ENCODE results near the gene UNK. TPM values are rescaled to one million over a fixed set of nuclear protein-coding genes. Genes with fewer than 3 reads are reported as not detected.

UNK gene
- total RNA-seq, 2 donors from 2014 or later, result 31.0 to 51.7 TPM

DNA sequence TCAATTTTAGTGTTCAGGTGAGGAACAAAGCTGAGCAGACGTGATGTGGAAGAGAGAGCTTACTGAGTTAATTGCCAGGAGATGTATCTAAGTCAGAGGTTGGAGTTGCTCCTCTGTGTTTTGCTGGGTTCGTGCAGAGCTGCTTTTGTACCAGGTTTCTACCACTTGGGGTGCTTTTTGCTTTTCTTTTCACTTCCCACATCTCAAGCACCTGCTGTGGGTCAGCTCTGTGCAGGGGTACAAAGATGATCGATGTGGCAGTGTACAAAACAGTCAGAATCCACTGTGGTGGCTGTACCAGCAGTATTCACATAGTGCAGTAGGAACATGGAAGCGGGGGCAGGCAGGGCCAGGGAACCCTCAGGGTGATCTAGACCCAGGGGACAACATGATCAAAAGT is 14.8 kb downstream of the UNK start:
- DNase-seq (ENCODE audit: low spot score) (no peak), ATAC-seq (ENCODE audit: insufficient number of reproducible peaks, low FRiP score, low read depth) (no peak)
- H3K36me3 ChIP-seq, result peaks cover 12% of the 10 kb centered on the region
- H3K4me3 ChIP-seq, result no peak overlapping the region
- H3K27me3 ChIP-seq (replicated peaks; ENCODE audit: insufficient read depth), result no peaks in the 10 kb centered on the region
- TF ChIP-seq, protein P1, sequence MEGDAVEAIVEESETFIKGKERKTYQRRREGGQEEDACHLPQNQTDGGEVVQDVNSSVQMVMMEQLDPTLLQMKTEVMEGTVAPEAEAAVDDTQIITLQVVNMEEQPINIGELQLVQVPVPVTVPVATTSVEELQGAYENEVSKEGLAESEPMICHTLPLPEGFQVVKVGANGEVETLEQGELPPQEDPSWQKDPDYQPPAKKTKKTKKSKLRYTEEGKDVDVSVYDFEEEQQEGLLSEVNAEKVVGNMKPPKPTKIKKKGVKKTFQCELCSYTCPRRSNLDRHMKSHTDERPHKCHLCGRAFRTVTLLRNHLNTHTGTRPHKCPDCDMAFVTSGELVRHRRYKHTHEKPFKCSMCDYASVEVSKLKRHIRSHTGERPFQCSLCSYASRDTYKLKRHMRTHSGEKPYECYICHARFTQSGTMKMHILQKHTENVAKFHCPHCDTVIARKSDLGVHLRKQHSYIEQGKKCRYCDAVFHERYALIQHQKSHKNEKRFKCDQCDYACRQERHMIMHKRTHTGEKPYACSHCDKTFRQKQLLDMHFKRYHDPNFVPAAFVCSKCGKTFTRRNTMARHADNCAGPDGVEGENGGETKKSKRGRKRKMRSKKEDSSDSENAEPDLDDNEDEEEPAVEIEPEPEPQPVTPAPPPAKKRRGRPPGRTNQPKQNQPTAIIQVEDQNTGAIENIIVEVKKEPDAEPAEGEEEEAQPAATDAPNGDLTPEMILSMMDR (IDR thresholded peaks at IDR 0.05), result no peak
- no peak overlapping the region for H3K27ac ChIP-seq
- no peaks in the 10 kb centered on the region for H3K9me3 ChIP-seq
- H3K4me1 ChIP-seq (ENCODE audit: control insufficient read depth in 1 of 2, low read depth in 2 of 2), result no peaks in the 10 kb centered on the region

DNA sequence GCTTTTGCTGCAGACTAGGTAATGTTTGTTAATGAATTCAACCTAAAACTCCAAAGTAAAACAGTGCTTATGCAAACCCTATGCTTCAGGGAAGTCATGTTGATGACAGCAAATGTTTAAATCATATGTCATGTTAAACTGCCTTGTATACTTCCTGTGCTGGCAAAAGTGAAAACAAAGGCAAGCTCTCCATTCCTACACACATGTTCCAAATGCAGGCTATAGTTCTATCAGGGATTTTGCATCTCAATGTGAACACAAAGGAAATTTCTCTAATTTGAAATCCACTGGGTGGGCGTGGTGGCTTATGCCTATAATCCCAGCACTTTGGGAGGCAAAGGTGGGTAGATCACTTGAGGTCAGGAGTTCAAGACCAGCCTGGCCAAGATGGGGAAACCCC is 19.3 kb downstream of the UNK start:
- H3K9me3 ChIP-seq, result no peaks in the 10 kb centered on the region
- no peak overlapping the region for H3K4me3 ChIP-seq
- peaks cover 5 to 13% of the 10 kb centered on the region in 2 donors for H3K4me1 ChIP-seq (ENCODE audit: control insufficient read depth in 1 of 2, low read depth in 2 of 2)
- ATAC-seq (ENCODE audit: insufficient number of reproducible peaks, low FRiP score, low read depth) (no peak), DNase-seq (ENCODE audit: low spot score) (no peak)
- H3K36me3 ChIP-seq, result peaks cover 5% of the 10 kb centered on the region
- TF ChIP-seq, protein P1 (IDR thresholded peaks at IDR 0.05), result no peak
- H3K27me3 ChIP-seq (replicated peaks; ENCODE audit: insufficient read depth), result no peaks in the 10 kb centered on the region
- H3K27ac ChIP-seq, result no peak overlapping the region

DNA sequence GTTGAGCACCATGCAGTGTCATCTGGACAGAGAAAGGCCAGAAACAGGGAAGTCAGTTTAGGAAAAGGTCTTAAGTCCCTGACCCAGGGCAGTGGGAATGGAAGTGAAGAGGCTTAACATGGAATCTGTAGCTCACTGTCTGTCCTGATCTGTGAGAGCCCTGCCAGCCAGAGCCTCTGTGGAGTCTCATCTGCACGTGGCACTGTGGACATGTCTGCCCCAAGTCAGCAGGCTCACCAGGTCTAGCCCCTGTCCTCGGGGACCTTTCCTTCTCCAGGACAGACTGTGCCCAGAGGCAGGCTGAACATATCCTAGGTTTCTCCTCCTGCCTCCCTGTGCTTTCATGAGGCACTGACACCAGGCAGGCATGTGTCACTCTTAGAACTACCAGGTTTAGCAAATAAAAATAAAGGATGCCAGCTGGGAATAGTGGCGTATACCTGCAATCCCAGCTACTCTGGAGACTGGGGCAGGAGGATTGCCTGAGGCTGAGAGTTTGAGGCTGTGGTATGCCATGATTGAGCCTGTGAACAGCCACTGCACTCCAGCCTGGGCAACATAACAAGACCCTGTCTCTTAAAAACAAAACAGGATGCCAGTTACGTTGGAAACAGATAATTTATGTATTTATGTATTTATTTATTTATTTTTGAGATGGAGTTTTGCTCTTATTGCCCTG is 22.4 kb downstream of the UNK start:
- ATAC-seq (ENCODE audit: insufficient number of reproducible peaks, low FRiP score, low read depth), result no peak
- Histone ChIP-seq H3K27ac (no peak overlapping the region), H3K4me3 (no peak overlapping the region), H3K27me3 (replicated peaks; ENCODE audit: insufficient read depth) (no peaks in the 10 kb centered on the region), H3K4me1 (ENCODE audit: control insufficient read depth in 1 of 2, low read depth in 2 of 2) (peaks cover 9 to 13% of the 10 kb centered on the region in 2 donors), H3K36me3 (peaks cover 18% of the 10 kb centered on the region), H3K9me3 (no peaks in the 10 kb centered on the region)
- TF ChIP-seq, protein P1 (IDR thresholded peaks at IDR 0.05), result no peak
- DNase-seq (ENCODE audit: low spot score), result no peak

DNA sequence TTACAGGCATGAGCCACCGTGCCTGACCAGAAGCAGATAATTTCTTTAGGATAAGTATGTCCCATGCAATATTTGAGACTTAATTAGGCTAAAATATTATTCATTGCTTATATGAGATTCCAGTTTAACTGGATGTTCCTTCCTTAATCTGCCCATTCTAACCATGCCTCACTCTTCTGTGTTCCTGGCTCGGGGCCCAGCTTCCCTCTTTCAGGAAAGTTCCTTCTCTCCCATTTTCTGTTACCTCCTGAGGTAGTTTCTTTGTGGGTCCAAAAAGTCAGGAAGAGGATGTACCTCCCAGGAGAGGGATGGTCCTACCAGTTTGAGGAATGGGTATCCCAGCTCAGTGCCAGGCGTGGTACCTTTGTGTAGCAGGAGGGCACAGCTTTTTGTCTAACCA is 23.3 kb downstream of the UNK start:
- Histone ChIP-seq H3K27ac (peak overlapping the region in 1 of 2 donors; percentile 70), H3K9me3 (no peaks in the 10 kb centered on the region), H3K27me3 (replicated peaks; ENCODE audit: insufficient read depth) (no peaks in the 10 kb centered on the region), H3K4me3 (no peak overlapping the region), H3K36me3 (peaks cover 27% of the 10 kb centered on the region), H3K4me1 (ENCODE audit: control insufficient read depth in 1 of 2, low read depth in 2 of 2) (peaks cover 9 to 13% of the 10 kb centered on the region in 2 donors)
- ATAC-seq (ENCODE audit: insufficient number of reproducible peaks, low FRiP score, low read depth) (no peak), DNase-seq (ENCODE audit: low spot score) (no peak)
- TF ChIP-seq, protein P1 (IDR thresholded peaks at IDR 0.05), result no peak

DNA sequence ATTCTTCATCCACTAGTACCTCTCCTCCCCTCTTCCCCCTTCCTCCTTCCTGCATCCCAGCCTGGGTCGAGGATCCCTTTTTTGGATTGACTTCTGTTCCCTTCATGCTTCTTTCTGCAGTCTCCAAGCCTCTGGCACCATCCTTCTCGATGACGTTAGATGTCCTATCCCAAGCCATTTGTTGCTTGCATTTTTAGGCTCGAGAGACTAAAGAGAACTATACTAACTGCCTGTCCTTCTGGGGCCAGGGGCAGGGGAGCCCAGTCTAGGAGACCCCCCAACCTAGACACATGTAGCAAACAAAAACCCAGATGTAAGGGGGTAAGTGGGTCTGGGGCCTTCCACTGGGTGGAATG is 23.9 kb downstream of the UNK start:
- H3K27ac ChIP-seq, result peak overlapping the region in 1 of 2 donors; percentile 70
- H3K9me3 ChIP-seq, result no peaks in the 10 kb centered on the region
- peaks cover 32% of the 10 kb centered on the region for H3K36me3 ChIP-seq
- H3K4me1 ChIP-seq (ENCODE audit: control insufficient read depth in 1 of 2, low read depth in 2 of 2), result peaks cover 9 to 13% of the 10 kb centered on the region in 2 donors
- no peaks in the 10 kb centered on the region for H3K27me3 ChIP-seq (replicated peaks; ENCODE audit: insufficient read depth)
- no peak overlapping the region for H3K4me3 ChIP-seq
- DNase-seq (ENCODE audit: low spot score), result no peak
- ATAC-seq (ENCODE audit: insufficient number of reproducible peaks, low FRiP score, low read depth), result no peak
- TF ChIP-seq, protein P1 (IDR thresholded peaks at IDR 0.05), result no peak
